ENCODE results near the gene SUN2. TPM values are rescaled to one million over a fixed set of nuclear protein-coding genes. Genes with fewer than 3 reads are reported as not detected.
A peak's percentile ranks its signal among the peaks of the same experiment; 100 is the strongest.

Gene SUN2
- total and polyA plus RNA-seq, 9 of the 15 experiments (the other 6 are each of a cell fraction or from before 2014, with no cell fraction given): 0.11 to 42.6 (median 16.7) TPM

GRCh38 chr22:38799265-38800002, 43.6 kb upstream of the SUN2 start (continued):
- no peak for TF ChIP-seq COPS2 (conservative IDR thresholded peaks at IDR 0.05)
- TF ChIP-seq THAP7 (CRISPR knock-in tag; IDR thresholded peaks at IDR 0.05): no peak
- no peak for TF ChIP-seq RUNX1 (IDR thresholded peaks at IDR 0.05; ENCODE audit: low read depth)
- TF ChIP-seq CEBPZ (IDR thresholded peaks at IDR 0.05; ENCODE audit: borderline replicate concordance, low read depth, low read length): no peak
- no peak for TF ChIP-seq SIN3A (IDR thresholded peaks at IDR 0.05; ENCODE audit: borderline replicate concordance in 2 of 2, control insufficient read depth in 1 of 2, low read depth in 2 of 2, low read length in 2 of 2)
- no peak for TF ChIP-seq CEBPG (CRISPR knock-in tag; IDR thresholded peaks at IDR 0.05)
- TF ChIP-seq CEBPG (tag; conservative IDR thresholded peaks at IDR 0.05 in 1 of 2, IDR thresholded peaks at IDR 0.05 in 1 of 2): 0 out of 4 replicates have a peak, but pooled peaks of 1 of the 2 experiments have one; percentile 19
- TF ChIP-seq AFF1 (IDR thresholded peaks at IDR 0.05; ENCODE audit: low read depth in 1 of 2, partially characterized antibody in 2 of 2): no peak
- no peak for TF ChIP-seq YBX1 (IDR thresholded peaks at IDR 0.05)
- TF ChIP-seq HOXB6 (CRISPR knock-in tag; IDR thresholded peaks at IDR 0.05; ENCODE audit: borderline replicate concordance): no peak
- TF ChIP-seq U2AF1 (optimal IDR thresholded peaks at IDR 0.05; ENCODE audit: low read depth, low read length): no peak
- no peak for TF ChIP-seq ZNF551 (CRISPR knock-in tag; IDR thresholded peaks at IDR 0.05)
